ENCODE results near the gene ZC3H10.

Gene ZC3H10

DNA sequence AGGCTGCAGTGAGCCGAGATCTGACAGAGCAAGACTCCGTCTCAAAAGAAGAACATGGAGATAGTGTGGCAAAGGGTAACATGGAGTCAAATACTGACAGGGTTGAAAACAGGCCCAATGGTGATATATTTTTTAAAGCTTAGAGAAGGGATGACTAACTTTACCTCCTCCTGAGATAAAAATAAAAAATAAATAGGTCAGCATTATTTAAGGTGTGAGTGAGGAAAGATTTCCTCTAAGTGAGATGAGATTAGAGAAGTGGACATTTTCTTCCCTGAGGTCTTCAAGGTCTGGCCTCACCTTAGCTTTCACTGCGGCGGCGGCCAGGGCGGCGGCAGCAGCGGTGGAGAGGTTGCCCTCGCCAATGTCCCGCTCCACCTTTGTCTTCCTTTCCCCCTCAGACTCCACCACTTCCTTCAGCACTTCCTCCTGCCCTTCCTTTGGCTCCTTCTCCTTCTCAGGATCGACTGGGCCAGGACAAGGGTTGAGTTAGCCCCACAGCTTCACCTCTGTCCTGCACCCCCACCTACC is 51.2 kb downstream of the ZC3H10 start:
- Histone ChIP-seq H3K36me3 (ENCODE audit: control insufficient read depth in 1 of 2, insufficient read depth in 2 of 2, low read length in 2 of 2) (peaks cover 46 to 89% of the 10 kb centered on the region in 2 donors), H3K27ac (ENCODE audit: low read depth, low read length) (no peak overlapping the region)

DNA sequence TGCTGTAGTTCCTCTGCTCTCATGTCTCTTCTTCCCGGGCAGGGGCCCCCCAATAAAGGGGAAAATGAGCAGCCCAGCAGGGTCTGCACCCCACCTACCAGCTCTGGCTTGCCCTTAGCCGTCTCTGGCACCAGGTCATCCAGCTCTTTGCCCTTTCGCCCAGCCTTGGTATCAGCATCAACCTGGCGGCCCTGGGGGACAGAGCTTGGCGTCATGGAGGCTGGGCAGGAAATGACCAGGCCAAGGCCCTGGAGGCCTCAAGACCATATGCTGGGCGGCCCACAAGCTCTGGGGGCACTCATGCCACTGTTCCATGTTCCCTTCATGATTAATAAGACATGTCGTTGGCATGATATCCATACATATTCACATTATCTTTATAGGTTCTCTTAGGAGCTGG is 54.8 kb downstream of the ZC3H10 start:
- Histone ChIP-seq H3K4me3 (ENCODE audit: low read depth in 1 of 2, low read length in 2 of 2) (no peak overlapping the region), H3K36me3 (ENCODE audit: control insufficient read depth in 1 of 2, insufficient read depth in 2 of 2, low read length in 2 of 2) (peaks cover 50 to 85% of the 10 kb centered on the region in 2 donors), H3K4me1 (ENCODE audit: control insufficient read depth in 1 of 2, insufficient read depth in 2 of 2, low read length in 2 of 2) (no peaks in the 10 kb centered on the region), H3K9ac (ENCODE audit: low read depth in 1 of 2, low read length in 2 of 2) (no peak overlapping the region), H3K9me3 (ENCODE audit: control insufficient read depth in 1 of 2, low read length in 2 of 2) (no peaks in the 10 kb centered on the region), H3K27ac (ENCODE audit: low read depth, low read length) (no peak overlapping the region), H3K27me3 (ENCODE audit: control insufficient read depth in 1 of 2, insufficient read depth in 2 of 2, low read length in 2 of 2) (no peaks in the 10 kb centered on the region)

More for the DNA sequence above, 51.2 kb downstream of the ZC3H10 start:
- H3K9me3 ChIP-seq (ENCODE audit: control insufficient read depth in 1 of 2, low read length in 2 of 2) = no peaks in the 10 kb centered on the region
- H3K4me1 ChIP-seq (ENCODE audit: control insufficient read depth in 1 of 2, insufficient read depth in 2 of 2, low read length in 2 of 2) = no peaks in the 10 kb centered on the region
- no peak overlapping the region for H3K9ac ChIP-seq (ENCODE audit: low read depth in 1 of 2, low read length in 2 of 2)
- H3K27me3 ChIP-seq (ENCODE audit: control insufficient read depth in 1 of 2, insufficient read depth in 2 of 2, low read length in 2 of 2) = no peaks in the 10 kb centered on the region
- H3K4me3 ChIP-seq (ENCODE audit: low read depth in 1 of 2, low read length in 2 of 2) = no peak overlapping the region
